ENCODE data around the gene BTBD9. TPM values are rescaled to one million over a fixed set of nuclear protein-coding genes. Genes with fewer than 3 reads are reported as not detected.

BTBD9 gene
- total RNA-seq, 1 donor from 2014 or later = 23.0 TPM

DNA sequence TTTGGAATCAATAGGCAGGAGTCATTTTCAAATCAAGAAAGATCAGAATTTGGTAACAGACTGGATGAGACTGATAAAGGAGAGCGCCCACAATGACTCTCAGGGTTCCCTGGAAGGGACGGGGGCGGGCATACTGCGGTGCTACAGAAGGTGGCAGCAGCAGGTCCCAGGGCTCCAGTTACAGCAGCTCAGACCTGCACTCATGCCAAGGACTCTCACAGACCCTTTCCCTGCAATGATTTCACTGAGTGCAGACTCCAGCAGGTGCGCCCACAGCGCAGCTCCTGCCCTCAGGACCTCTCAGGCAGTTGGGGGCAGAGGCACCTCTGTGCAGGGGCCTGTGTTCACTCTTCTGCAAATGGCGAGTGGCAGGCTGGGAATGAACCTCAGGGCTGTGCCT, 460.4 kb downstream of the BTBD9 start:
- TF ChIP-seq CTCF (IDR thresholded peaks at IDR 0.05; ENCODE audit: unreplicated experiment) = no peak
- no peaks in the 10 kb centered on the region for H3K27me3 Mint-ChIP-seq (ENCODE audit: low read depth)
- no peaks in the 10 kb centered on the region for H3K9me3 Mint-ChIP-seq
- H3K4me1 Mint-ChIP-seq = peaks cover 15% of the 10 kb centered on the region
- DNase-seq (ENCODE audit: low spot score in 2 of 2, unreplicated experiment in 2 of 2) = no peak
- H3K27ac Mint-ChIP-seq = no peak overlapping the region
- peaks cover 3% of the 10 kb centered on the region for H3K36me3 Mint-ChIP-seq
- H3K4me3 Mint-ChIP-seq = no peak overlapping the region

DNA sequence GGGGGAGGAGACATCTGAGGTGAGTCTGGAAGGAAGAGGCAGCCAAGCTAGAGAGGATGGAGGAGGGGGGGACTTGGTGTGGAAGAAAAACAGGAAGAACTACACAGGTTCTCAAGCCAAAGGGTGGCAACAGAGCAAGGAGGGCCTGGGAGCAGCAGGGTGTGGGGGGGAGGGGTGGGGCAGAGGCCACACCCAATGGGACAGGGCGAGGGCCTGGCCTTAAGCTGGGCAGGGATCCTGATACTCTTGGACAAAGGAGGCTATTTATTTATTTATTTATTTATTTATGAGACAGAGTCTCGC, 461.2 kb downstream of the BTBD9 start:
- no peak for DNase-seq (ENCODE audit: low spot score in 2 of 2, unreplicated experiment in 2 of 2)
- H3K4me1 Mint-ChIP-seq = peaks cover 15% of the 10 kb centered on the region
- no peak for TF ChIP-seq CTCF (IDR thresholded peaks at IDR 0.05; ENCODE audit: unreplicated experiment)
- no peaks in the 10 kb centered on the region for H3K9me3 Mint-ChIP-seq
- H3K27me3 Mint-ChIP-seq (ENCODE audit: low read depth) = no peaks in the 10 kb centered on the region
- H3K4me3 Mint-ChIP-seq = no peak overlapping the region
- H3K27ac Mint-ChIP-seq = no peak overlapping the region
- H3K36me3 Mint-ChIP-seq = peaks cover 4% of the 10 kb centered on the region

DNA sequence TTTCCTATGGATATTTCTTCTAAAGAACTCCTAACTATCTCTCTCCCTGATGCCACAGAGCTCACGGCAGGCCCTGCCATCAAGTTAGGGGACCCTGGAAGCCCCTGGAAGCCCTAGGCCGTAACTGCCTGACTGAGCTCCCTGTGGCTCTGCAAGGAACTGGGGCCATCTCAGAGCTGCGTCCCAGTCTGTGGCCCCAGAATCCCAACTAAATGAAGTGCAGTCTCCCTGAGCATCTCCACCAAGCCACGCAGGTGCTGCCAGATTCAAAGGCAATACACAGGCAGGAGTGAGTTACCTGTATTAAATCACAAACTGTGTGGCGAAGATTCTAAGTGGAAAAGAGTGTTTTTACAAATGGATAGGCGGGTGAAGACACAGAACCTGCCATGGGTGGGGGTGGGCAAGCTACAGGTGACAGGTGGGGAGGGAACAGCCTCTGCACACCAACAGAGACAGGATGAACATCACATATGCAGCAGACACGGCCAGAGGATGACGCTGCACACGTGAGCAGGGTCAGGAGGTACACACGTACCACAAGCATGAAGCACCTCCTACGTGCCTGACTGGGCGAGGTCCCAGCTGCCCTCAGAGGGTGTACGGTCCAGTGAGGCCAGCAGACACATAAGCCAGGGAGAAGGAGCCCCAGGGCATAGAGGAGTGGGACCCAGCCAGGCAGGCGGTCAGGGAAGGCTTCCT, 461.7 kb downstream of the BTBD9 start:
- TF ChIP-seq CTCF (IDR thresholded peaks at IDR 0.05; ENCODE audit: unreplicated experiment) = no peak
- Mint-ChIP-seq H3K9me3 (no peaks in the 10 kb centered on the region), H3K27ac (no peak overlapping the region), H3K27me3 (ENCODE audit: low read depth) (no peaks in the 10 kb centered on the region), H3K36me3 (peaks cover 7% of the 10 kb centered on the region), H3K4me1 (peaks cover 15% of the 10 kb centered on the region), H3K4me3 (no peak overlapping the region)
- no peak for DNase-seq (ENCODE audit: low spot score in 2 of 2, unreplicated experiment in 2 of 2)

DNA sequence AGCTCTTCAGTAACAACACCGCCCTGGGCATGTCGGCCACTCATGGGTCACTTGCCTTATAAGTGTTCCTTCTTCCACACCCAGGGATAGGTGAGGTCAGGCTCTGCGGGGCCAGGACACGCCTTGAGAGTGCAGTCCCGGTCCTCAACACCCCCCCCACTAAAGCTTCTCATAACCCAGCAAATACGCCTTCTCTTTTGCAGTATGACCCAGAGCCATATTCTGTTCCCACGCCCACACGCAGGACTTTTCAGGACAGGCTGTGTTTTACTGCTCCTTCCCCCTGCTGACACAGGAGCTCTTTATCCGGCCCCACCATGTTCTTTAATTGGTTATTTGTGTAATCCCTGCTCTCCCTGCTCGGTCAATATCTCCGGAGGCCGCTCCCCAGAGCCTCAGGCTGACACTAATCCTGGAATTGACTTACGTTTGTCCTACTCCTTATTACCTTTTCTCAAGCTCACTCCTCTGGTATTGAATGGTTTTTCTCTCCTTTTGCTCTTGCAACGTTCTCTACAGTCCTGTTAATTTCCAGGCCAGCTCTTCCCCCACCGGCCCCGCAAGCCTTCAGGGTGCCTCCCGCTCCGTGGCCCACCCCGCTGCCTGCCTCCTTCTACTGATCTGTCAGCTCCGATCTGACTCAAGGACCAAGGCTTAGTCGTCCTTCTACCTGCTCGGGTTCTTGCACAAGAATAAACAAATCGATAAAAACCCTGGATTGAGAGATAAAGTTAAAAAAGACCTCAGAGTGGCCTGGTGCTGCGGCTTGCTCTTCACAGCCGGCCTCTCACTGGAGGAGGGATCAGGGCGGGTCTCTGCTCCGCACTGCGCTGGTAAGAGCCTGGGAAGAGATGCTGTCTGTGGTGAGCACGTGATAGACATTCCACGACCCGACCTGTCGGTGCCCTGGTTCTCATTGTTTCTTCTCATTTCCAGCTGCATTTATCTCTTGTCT, 462.7 kb downstream of the BTBD9 start:
- DNase-seq (ENCODE audit: low spot score in 2 of 2, unreplicated experiment in 2 of 2) = no peak
- Mint-ChIP-seq H3K4me1 (peaks cover 15% of the 10 kb centered on the region), H3K9me3 (no peaks in the 10 kb centered on the region), H3K27me3 (ENCODE audit: low read depth) (no peaks in the 10 kb centered on the region), H3K36me3 (peaks cover 7% of the 10 kb centered on the region), H3K4me3 (peak overlapping the region; percentile 24), H3K27ac (peak overlapping the region; percentile 32)
- TF ChIP-seq CTCF (IDR thresholded peaks at IDR 0.05; ENCODE audit: unreplicated experiment) = no peak

DNA sequence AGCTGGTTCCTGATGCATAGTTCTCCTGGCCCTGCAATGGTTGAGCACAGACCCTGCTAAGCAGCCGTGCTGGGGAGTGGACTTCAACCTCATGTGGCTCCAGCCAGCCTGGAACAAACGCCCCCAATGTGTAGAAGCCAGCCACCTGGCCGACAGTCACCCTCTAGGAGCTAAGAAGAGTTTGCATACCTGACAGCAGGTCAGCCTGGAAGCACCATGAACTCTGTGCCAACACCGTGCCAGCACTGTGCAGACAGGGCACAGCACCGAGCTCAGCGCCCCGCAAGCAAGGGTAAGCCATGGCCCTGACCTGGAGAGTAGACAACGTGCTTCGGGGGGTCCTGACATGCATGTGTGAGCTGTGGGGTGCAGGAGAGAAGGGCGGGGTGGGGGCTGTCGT, 463.9 kb downstream of the BTBD9 start:
- Mint-ChIP-seq H3K9me3 (no peaks in the 10 kb centered on the region), H3K27ac (no peak overlapping the region), H3K27me3 (ENCODE audit: low read depth) (no peaks in the 10 kb centered on the region), H3K4me1 (peaks cover 15% of the 10 kb centered on the region), H3K4me3 (no peak overlapping the region), H3K36me3 (peaks cover 7% of the 10 kb centered on the region)
- no peak for DNase-seq (ENCODE audit: low spot score in 2 of 2, unreplicated experiment in 2 of 2)
- TF ChIP-seq CTCF (IDR thresholded peaks at IDR 0.05; ENCODE audit: unreplicated experiment) = no peak

Measured in mesothelial cell of epicardium (in vitro differentiated cells).